HG03575 (cell line): ENCODE data around the gene PRR18.
"Not testable (repeated sequence)": the region's sequence is repeated elsewhere in the genome, so short reads cannot be mapped to it uniquely, and the experiment has no call there.

Experiments
- ATAC-seq: cut with Tn5 transposase; IDR thresholded peaks from one replicate; pipeline ENCODE4 v1.9.1; 2021; ENCODE audit not compliant: unreplicated experiment, insufficient number of reproducible peaks, low FRiP score; ENCODE audit errors: extremely low read depth

PRR18 gene, protein sequence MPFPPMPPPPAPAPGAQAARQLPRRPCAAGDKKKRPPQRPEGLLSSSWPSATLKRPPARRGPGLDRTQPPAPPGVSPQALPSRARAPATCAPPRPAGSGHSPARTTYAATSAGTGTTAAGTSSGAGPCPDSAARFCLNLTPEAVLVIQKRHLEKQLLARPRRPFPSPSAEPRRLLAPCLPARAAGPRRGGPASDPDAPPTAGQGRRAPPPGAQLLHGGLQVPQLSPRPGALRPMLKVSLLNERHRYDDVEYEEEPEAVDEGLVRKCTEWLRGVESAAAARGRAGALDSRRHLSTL

DNA sequence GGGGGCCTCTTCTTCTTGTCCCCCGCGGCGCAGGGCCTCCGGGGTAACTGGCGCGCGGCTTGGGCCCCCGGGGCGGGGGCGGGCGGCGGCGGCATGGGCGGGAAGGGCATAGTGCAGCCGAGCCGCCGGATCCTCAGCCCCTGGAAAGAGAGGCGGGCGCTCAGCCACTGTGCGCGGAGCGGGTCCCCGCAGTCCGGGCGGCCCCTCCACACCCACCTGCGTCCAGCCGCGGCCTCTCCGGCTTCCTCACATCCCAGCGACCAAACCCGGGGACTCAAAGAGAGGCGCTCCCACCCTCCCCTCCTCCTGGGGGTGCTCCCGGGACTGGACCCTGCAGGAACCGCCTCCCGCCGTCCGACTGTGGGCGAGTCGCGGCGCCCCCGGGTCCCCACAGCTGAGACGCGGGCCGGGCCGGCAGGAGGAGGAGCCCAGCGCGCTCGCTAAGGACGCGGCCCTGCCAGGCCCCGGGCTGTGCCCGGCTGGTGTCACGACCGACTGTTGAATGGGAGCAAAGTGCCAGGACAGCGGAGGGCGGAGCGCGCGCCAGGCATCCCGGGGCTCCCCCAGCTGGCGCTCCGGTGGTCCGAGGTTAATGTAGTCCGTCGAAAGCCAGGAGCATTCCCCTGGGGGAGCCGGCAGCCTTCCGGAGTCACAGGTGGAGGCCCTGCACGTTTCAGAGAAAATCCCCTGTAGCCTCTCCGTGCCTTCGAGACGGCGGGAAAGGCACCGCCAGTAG, at the start of gene PRR18:
Gene PRR18, minus strand, starts transcription at position 360 of the 736 bp plus-strand sequence. Its CDS starts 250 bp downstream, at position 110.
- ATAC-seq = no peak

DNA sequence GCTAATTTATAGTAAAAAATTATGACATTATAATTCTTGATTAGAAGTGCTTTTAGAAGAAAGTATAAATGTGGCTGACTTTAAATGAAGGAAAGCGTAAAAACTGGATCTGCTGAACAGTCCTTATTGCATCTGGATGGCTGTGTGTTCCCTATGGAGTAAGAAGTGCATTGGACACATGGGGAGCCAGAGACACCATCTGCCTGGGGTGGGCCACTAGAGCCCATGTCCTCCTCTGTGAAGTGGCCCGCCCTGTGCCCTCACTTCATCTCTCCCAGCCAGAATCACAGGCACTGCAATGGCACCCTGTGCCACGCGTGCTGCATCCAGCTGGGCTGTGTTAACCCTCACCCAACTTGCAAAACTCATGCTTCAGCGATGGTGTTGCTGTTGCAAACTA, 47.4 kb upstream of the PRR18 start:
- ATAC-seq = no peak

DNA sequence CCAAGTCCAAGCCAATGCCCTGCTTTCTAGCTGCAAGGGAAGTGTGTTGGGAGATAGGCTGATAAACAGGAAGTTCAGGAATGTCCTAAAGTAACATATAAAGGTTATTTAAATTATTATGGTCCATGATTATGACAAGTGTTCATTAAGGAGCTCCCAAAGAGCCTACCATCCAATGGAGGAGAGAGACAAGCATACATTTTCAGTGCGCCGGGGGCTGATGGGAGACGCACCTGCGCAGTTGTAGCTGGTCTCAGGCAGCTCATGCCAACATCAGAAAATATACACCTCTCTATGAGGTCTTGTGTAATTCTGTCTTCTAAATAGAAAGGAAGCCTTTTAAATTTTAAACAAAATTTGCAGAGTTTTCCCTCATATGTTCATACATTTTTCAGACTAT, 46.8 kb upstream of the PRR18 start:
- no peak for ATAC-seq

DNA sequence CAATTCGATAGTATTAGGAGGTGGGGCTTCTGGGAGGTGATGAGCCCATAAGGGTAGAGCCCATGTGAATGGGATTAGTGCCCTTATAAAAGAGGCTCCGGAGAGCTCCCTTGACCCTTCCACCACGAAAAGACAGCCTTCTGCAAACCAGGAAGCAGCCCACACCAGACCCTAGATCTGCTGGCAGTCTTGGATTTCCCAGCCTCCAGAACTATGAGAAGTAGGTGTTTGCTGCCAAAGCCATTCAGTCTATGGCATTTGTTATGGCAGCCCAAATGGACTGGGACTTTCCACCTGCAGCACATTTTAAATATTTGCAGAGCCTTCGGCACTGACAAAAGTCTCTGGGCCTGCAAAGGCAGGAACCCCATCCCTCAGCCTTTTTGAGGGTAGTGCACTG, 46.0 kb upstream of the PRR18 start:
- ATAC-seq = no peak

DNA sequence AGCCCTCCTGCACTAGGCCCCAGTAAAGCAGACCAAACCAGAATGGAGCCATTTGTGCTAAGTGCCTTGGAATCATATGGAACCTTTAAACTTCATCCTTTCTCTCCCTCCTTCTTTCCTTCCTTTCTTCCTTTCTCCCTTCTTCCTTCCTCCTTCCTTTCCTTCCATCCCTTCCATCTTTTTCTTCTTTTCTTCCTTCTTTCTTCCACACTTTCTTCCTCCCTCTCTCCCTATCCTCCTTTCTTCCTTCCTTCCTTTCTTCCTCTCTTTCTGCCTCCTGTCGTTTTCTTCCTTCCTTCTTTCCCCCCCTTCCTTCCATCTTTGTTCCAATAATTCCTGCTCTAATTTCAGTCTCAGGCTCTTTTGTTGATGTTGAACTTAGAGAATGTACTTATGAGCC, 45.3 kb upstream of the PRR18 start:
- ATAC-seq = no peak

DNA sequence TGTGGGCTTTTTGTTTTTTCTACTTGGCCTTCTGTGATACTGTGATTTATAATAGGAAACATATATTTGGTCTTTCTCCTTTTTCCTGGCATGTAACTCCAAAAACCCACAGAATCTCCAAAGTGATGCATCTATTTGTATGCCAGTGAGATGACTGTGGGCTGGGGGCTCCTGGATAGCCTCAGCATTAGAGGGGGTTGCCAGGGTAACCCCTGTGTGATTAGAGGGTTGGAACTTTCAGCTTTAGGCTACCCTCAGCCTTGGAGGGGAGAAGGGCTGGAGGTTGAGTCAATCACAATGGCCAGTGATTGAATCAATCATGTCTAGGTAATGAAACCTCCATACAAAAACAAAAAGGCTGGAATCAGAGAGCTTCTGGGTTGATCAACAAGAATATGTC, 44.7 kb upstream of the PRR18 start:
- ATAC-seq = no peak

DNA sequence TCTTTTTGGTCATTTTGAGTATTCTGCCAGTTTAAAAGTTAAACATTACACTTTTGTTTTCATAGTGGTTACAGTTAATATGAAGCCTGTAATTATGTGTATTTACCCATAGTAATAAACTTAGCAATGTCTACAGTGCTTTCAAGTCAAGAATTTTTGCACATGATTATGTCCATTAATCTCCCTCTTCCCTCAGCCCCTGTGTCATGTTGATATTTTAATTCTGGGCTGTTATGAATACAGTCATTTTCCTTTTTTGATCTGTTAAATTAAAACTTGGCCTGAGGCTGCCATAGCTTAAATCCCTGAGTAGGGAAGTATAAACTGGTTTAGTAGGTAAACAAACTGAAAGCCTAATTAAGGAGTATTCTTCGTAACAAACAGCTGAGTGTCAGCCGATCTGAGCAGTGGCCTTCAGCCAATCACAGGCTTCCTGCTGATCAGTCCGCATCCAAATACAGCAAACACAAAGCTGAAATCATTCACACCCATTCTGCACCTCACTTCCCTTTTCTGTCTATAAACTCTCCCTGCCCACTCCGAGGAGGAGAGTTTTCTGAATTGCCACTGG, 43.6 kb upstream of the PRR18 start:
- ATAC-seq = peak; percentile 80

DNA sequence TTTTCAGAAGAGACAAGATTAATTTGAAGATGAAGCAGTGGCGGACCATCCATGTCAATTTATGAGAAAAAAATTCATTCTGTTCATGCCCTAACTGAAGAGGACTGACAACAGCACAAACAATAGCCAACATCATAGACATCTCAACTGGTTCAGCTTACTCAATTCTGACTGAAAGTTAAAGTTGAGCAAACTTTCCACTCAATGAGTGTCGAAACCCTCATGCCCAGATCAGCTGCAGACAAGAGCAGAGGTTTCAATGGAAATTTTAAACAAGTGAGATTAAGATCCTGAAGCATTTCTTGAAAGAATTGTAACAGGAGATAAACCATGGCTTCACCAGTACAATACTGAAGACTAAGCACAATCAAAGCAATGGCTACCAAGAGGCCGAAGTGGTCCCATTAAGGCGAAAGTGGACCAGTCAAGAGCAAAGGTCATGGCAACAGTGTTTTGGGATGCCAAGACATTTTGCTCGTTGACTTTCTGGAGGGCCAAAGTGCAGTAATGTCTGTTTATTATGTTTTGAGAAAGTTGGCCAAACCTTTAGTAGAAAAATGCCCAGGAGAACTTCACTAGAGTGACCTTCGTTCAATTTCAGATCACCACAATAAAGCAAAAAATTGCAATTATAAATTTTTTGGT, 40.2 kb upstream of the PRR18 start:
- ATAC-seq = no peak

DNA sequence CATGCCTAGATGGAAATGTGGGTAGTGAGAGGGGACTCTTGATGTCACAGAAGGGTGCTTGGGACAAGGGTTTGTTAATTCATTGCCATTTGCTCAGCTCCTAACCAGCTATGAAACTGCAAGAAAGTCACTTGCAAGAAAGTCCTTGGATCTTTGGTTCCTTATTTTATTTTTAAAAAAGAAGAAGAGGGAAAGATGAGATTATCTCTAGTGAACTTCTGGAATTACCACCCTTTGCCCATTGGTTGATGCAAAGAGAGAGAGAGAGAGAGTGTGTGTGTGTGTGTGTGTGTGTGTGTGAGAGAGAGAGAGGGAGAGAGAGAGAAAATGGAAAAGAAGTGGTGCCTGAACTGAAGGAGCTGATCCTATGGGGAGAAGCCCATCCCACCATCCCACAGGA, 38.8 kb upstream of the PRR18 start:
- no peak for ATAC-seq

DNA sequence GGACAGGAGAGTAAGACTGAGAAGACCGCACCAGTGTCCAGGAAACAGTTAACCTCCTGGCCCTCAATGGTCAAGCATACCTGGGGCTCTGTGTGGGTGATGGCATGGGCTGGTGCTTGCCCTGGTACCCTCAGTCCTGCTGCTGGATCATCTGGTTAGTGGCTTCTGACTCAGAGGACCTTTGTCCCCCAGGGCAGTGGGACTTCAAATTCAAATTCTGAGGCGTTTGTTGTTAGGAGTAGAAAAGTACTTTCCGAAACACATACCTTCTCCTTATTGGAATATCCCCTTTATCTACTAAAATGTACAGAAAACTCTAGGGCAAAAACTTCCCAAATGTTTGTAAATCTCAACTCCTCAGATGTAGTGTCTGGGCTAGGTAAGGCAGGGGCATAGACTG, 38.3 kb upstream of the PRR18 start:
- no peak for ATAC-seq

DNA sequence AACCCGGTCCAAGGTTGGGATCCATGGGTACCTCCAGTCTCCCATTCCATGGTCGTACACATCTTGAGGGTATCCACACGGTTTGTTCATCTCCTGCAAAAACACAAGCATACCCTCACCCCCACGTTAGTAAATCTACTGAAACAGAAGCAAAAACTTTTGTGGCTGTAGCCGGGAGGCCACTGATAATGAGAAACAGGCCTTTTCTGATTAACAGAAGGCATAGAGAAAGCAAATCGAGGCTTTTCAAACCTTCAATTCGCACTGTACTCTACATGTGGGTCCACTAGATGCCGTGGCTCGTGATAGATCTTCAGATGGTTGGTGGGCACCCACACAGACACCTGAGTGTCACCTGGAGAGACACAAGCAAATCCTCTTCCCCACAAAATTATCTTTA, 37.5 kb upstream of the PRR18 start:
- ATAC-seq = not testable (repeated sequence)

DNA sequence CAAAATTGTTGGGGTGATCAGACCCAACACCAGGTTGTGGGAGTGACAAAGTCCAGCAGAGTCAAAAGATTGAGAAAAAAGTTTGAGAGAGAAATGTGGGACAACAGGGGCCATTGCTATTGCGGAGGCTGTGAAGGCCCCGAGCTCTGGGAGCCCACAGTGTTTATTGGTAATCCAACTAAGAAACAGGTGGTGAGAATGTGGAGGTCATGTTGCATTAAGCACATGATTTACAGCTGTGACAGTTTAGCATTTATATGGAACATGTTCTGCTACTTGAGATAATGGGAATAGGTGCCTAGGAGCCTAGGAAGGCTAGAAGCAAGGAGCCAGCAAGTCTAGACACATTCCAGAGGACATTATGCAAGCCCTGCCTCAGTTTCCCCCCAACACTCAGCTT, 36.7 kb upstream of the PRR18 start:
- ATAC-seq = not testable (repeated sequence)

DNA sequence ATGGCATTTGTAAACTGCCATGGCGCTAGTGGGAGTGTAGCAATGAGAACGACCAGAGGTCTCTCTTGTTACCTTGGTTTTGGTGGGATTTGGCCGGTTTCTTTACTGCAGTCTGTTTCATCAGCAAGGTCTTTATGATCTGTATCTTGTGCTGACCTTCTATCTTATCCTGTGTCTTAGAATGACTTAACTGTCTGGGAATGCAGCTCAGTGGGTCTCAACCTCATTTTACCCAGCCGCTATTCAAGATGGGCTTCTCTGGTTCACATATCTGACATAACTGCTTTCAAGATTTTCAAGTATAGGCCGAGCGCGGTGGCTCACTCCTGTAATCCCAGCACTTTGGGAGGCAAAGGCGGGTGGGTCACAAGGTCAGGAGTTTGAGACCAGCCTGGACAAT, 36.0 kb upstream of the PRR18 start:
- no peak for ATAC-seq

DNA sequence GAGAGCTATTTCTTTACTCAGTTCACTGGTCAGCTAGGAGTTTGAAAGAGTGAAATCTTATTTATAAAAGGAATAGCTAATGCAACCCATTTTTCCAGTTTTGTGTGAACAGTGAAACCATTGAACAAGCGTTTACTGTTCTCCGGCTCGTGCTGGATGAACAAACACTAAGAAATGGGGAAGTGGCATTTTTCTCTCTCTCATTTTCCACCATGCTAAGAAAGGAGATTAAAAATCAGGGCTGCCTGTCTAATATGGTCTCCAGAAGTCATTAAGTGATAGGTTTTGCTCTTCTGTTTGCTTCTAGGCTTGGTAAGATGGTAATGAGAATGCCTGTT, 34.9 kb upstream of the PRR18 start:
- peak; percentile 9 for ATAC-seq

DNA sequence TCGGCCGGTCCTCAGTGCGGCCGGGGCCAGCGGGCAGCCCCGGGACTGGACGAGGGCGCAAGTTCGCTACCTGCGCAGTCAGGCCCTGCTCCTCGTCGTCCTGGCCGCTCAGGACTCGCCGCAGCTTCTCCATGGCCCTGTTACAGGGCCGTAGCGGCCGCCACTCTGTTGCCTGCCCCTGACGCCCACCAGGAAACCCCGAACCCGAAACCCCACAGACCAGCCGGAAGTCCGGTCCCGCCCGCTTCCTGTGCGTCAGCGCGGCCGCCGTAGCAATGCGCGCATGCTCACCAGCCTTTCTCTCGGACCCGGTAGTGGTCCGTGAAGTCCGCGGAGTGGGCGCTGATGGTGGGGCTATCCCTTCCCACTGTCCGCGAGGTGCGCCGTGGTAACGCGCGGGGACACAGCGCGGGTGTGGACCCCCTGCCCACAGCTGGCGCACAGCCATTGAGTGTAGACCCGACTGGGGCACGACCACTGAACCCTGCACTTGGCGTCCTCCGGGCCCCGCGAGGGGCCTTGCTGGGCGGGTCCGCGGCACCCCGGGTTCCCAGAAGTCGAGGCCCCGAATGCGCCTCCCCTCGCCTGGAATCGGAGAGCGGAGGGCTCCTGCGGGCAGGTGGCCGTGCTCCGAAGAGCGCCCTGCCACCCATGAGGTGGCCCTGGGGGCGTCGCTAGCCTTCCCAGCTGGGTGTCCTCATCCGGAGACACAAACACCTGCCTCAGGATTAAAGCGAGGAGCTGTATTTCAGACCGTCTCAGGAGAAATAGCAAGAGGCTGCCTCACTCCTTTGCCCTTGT, 34.4 kb upstream of the PRR18 start, which contains the start of gene SFT2D1:
Gene SFT2D1, minus strand, starts transcription at position 197 of the 801 bp plus-strand sequence. Its CDS starts 64 bp downstream, at position 133.
- ATAC-seq = peak; percentile 67

DNA sequence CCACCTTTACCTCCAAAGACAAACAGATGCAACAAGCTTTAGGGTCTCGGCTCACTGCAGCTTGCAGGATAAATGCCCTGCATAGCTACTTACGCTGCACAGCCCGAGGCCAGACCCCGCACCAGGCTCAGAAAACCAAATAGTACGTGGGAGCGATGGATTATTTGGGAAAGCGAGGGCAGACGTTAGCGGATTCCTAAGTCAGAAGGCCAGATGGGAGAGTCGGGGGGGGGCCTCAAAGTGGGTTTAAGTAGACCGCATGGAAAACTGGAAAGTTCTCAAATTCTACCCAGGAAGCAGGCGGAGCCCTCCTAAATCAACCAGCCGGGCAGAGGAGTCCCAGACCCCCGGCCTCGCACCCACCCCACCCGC, 33.8 kb upstream of the PRR18 start:
- ATAC-seq = no peak

DNA sequence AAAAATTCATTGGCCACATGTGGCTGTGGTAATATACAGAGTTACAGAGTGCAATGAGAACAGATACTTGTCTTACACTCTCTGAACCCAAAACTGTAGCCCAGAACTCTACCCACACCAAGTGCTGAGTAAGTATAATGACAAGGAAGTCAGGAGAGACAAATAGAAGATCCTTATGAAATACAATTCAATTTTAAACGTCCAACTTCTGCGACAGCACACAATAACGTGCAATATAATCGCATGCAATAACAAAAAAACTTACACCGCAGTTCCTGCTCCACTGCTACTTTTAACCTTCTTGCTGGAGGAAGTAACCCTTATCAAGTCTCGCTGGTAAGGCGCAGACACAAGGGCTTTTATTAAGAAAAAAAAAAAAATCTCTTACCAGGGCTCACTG, 33.3 kb upstream of the PRR18 start:
- no peak for ATAC-seq

DNA sequence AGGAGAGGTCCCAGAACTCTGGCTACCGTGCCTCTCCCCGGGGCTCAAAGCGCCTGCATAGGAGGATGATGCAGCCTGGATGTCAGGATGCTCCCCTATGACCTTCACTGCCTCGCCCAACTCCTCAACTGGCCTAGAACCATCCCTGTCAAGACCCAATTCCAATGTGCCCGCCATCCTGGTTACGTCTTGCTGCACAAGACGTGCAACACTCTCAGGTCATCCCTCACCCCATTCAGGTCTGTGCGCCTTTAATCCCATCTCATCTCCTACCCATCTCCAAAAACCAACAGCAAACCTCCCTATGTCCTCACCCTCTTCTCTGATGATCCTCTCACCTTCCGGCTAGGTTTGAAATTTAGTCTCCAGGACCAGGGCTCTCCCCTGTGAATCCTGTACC, 30.7 kb upstream of the PRR18 start:
- ATAC-seq = no peak

DNA sequence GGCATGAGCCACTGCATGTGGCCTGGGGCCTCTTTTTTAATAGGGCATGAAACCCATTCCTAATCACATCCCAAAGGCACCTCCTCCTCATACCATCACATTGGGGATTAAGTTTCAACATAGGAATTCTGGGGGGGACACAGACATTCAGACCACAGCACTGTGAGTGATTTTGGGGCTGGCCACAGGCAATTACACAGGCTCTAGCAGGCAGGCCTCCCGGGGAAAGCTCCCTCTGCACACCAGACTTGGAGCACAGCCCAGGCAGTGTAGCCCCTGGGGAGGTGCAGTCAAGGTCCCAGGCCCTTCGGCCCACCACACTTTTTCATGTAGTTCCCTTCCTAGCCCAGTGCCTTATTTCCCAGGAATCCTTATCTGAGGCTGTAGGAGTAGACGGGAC, 28.7 kb upstream of the PRR18 start:
- no peak for ATAC-seq
